Esophagus squamous epithelium (tissue), 4 donors: ENCODE data around the gene KLF15.

Experiments used
- CTCF ChIP-seq, 6 experiments: fragments of 450-650 bp in 4 of 6; fragments of 200-600 bp in 2 of 6; sonication (generic) in 2 of 6; IDR thresholded peaks; one replicate each; pipeline ENCODE4 v1.5.1; 2016 to 2019; ENCODE audit warnings: antibody characterized with exemption in 6 of 6, mild to moderate bottlenecking in 4 of 6, moderate library complexity in 4 of 6
- POLR2A ChIP-seq, 4 donors: fragments of 450-650 bp; IDR thresholded peaks; one replicate each; pipeline ENCODE4 v1.6.1; 2017; ENCODE audit warnings: antibody characterized with exemption in 4 of 4, mild to moderate bottlenecking in 4 of 4, moderate library complexity in 3 of 4

GRCh38 chr3:126345641-126346460 is 11.4 kb downstream of the KLF15 start:
- TF ChIP-seq POLR2A (IDR thresholded peaks at IDR 0.05) (no peak), CTCF (IDR thresholded peaks at IDR 0.05) (no peak)
